ENCODE results near the gene R3HDM1. TPM values are rescaled to one million over a fixed set of nuclear protein-coding genes. Genes with fewer than 3 reads are reported as not detected.

Gene R3HDM1
- total RNA-seq, 4 donors from 2014 or later = 9.7 to 17.5 (median 11.3) TPM

DNA sequence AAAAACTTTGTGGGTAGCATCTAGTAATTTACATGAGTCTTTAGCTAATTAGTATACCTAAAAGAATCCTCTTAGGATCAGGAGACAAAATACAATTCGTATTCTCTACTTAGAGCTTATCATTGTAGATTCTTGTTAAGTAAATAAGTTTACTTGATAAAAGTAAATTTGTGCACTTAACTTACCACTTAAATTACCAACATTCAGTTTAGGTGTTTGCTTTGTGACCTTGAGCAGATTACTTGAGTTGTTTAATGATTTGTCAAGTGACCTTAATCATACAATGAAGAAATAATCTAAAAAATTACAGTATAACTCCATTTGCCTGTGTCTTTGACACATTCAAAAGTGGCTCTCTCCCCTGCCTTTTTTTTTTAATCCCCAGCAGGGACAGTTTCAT lies 143.2 kb downstream of the R3HDM1 start:
- no peak overlapping the region for H3K4me3 ChIP-seq (ENCODE audit: low read depth, poor library complexity, severe bottlenecking)
- no peak for DNase-seq (ENCODE audit: low spot score in 2 of 2)
- intact Hi-C loops (cut with DNase I; ENCODE audit: low total_unique reads) = no loop called here
- TF ChIP-seq, protein P1, sequence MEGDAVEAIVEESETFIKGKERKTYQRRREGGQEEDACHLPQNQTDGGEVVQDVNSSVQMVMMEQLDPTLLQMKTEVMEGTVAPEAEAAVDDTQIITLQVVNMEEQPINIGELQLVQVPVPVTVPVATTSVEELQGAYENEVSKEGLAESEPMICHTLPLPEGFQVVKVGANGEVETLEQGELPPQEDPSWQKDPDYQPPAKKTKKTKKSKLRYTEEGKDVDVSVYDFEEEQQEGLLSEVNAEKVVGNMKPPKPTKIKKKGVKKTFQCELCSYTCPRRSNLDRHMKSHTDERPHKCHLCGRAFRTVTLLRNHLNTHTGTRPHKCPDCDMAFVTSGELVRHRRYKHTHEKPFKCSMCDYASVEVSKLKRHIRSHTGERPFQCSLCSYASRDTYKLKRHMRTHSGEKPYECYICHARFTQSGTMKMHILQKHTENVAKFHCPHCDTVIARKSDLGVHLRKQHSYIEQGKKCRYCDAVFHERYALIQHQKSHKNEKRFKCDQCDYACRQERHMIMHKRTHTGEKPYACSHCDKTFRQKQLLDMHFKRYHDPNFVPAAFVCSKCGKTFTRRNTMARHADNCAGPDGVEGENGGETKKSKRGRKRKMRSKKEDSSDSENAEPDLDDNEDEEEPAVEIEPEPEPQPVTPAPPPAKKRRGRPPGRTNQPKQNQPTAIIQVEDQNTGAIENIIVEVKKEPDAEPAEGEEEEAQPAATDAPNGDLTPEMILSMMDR (IDR thresholded peaks at IDR 0.05) = no peak
- no peak for TF ChIP-seq POLR2A (IDR thresholded peaks at IDR 0.05)
- WGBS, 2 donors = 51 to 98% methylated on average over 1 of the region's 1 CpG

DNA sequence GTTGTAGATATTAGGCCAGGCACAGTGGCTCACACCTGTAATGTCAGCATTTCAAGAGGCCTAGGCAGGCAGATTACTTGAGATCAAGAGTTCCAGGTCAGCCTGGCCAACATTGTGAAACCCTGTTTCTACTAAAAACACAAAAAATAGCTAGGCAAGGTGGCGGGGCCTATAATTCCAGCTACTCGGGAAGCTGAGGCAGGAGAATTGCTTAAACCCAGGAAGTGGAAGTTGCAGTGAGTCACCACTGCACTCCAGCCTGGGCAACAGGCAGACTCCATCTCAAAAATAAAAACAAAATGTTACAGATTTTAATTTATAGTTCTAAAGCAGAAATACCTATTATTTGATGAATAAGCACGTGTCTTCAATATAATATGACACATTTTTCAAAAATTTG lies 144.7 kb downstream of the R3HDM1 start:
- WGBS, 2 donors = 92 to 95% methylated on average over 3 of the region's 3 CpGs
- no peak for DNase-seq (ENCODE audit: low spot score in 2 of 2)
- intact Hi-C loops (cut with DNase I; ENCODE audit: low total_unique reads) = no loop called here
- no peak overlapping the region for H3K4me3 ChIP-seq (ENCODE audit: low read depth, poor library complexity, severe bottlenecking)
- TF ChIP-seq, protein P1 (IDR thresholded peaks at IDR 0.05) = no peak
- no peak for TF ChIP-seq POLR2A (IDR thresholded peaks at IDR 0.05)

DNA sequence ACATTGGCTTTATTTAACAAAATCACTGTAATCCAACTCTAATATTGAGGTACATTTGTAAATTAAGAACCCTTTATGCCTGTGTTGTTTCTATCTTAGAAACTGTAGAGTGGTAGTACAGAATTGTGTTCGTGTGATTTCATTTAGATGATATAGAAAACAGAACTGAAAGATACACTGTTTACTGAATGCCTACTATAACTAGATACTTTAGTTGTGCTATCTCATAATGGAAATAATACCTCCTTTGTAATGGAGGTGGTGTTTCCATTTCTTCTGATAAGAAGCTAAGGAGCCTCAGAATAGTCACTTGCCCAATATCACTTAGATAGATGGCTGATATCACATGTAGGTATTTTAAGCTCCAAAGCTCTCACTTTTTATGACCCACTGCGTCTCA lies 147.8 kb downstream of the R3HDM1 start:
- TF ChIP-seq POLR2A (IDR thresholded peaks at IDR 0.05) = no peak
- TF ChIP-seq, protein P1 (IDR thresholded peaks at IDR 0.05) = no peak
- intact Hi-C loops (cut with DNase I; ENCODE audit: low total_unique reads) = no loop called here
- no peak overlapping the region for H3K4me3 ChIP-seq (ENCODE audit: low read depth, poor library complexity, severe bottlenecking)
- 95 to 96% methylated on average over 2 of the region's 2 CpGs for WGBS, 2 donors
- no peak for DNase-seq (ENCODE audit: low spot score in 2 of 2)

DNA sequence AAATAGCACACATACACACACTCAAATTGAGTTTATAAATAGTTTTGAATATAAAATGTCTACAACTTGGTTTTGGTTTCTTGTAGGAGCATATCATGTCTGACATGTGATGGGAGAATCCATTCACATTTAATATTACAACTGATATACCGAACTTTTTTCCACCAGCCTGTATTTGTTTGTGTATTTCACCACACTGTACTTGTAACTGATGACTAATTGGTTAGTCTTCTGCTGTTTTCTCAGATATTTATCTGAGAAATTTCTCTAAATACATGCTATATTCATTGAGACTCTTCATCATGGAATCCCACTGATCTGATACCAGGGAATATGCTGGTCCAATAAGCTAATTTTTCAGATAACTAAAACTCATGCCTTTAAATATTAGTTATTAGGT lies 154.1 kb downstream of the R3HDM1 start:
- DNase-seq (ENCODE audit: low spot score in 2 of 2) = no peak
- no peak overlapping the region for H3K4me3 ChIP-seq (ENCODE audit: low read depth, poor library complexity, severe bottlenecking)
- intact Hi-C loops (cut with DNase I; ENCODE audit: low total_unique reads) = no loop called here
- TF ChIP-seq, protein P1 (IDR thresholded peaks at IDR 0.05) = no peak
- no peak for TF ChIP-seq POLR2A (IDR thresholded peaks at IDR 0.05)
- WGBS, 2 donors = 95 to 98% methylated on average over 1 of the region's 1 CpG

DNA sequence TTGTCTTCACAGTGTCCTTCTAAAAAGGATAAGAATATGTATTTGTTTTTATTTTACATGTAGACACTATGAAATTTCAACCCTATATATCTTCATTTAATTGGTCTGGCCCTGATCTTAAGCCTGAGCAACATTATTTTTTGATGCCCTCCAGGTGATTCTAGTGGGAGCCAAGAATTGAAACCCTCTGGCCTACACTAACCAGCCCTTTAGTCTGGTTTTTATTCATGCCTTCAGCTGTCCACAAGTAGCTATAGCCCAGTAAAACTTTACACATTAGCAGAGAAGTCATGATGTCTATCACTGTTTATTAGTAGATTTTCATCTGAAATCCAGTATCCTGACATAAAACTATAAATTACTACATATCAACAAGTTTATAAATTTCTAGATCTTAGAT lies 157.7 kb downstream of the R3HDM1 start:
- intact Hi-C loops (cut with DNase I; ENCODE audit: low total_unique reads) = no loop called here
- no peak for DNase-seq (ENCODE audit: low spot score in 2 of 2)
- TF ChIP-seq, protein P1 (IDR thresholded peaks at IDR 0.05) = no peak
- TF ChIP-seq POLR2A (IDR thresholded peaks at IDR 0.05) = no peak
- no peak overlapping the region for H3K4me3 ChIP-seq (ENCODE audit: low read depth, poor library complexity, severe bottlenecking)

DNA sequence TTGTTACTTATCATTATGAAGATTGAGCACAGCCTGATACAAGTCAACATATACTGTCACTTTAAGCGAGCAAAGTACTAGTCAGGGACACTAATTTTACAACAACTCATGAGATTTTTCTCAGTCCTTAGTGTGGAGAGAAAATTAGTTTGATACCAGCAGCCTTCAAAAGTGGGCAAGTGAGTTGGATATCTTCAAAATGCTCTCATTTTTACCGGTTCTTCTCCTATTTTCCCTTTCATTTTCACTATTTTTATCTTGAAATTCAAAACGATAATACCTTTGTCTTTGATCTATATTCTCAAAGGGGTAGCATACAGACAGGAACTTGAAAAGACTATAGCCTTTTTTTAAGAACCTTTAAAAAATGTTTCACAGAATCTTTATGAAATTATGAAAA lies 158.4 kb downstream of the R3HDM1 start:
- no peak for DNase-seq (ENCODE audit: low spot score in 2 of 2)
- WGBS, 2 donors = 72 to 79% methylated on average over 3 of the region's 3 CpGs
- intact Hi-C loops (cut with DNase I; ENCODE audit: low total_unique reads) = no loop called here
- no peak overlapping the region for H3K4me3 ChIP-seq (ENCODE audit: low read depth, poor library complexity, severe bottlenecking)
- TF ChIP-seq POLR2A (IDR thresholded peaks at IDR 0.05) = no peak
- TF ChIP-seq, protein P1 (IDR thresholded peaks at IDR 0.05) = no peak

Data from lower leg skin (tissue), 4 donors.